ENCODE results near the gene AARS2. TPM values are rescaled to one million over a fixed set of nuclear protein-coding genes. Genes with fewer than 3 reads are reported as not detected.
A peak's percentile ranks its signal among the peaks of the same experiment; 100 is the strongest.

The AARS2 gene
- total RNA-seq, 1 experiment from 2014 or later = 9.5 TPM

GRCh38 chr6:44275749-44276648 lies 37.1 kb downstream of the AARS2 start:
- no peak for DNase-seq (ENCODE audit: low spot score)

- no peak for DNase-seq (ENCODE audit: low spot score)
Observed at GRCh38 chr6:44275271-44275748, 37.8 kb downstream of the AARS2 start.

GRCh38 chr6:44273617-44274016 lies 39.5 kb downstream of the AARS2 start:
- no peak for DNase-seq (ENCODE audit: low spot score)

GRCh38 chr6:44272999-44273566 lies 40.1 kb downstream of the AARS2 start:
- DNase-seq (ENCODE audit: low spot score) = no peak

DNA sequence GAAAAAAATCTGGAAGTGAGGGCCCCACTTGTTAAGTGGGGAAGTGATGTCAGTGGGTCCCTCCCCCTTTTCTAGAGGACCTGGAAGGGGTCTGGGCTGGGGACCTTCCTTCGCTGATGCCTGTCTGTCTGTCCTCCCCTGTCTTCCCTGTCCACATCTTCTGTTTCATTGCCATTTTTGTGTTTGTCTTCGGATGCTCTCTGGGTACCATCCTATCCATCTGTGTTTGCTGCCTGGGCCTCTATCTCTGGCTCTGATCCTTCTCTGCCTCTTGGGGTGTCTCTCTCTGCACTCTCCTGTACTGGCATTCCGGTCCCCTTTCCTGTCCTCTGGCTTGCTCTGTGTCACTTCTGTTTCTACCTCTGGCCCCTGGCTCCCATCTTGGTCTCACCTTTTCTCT lies 40.6 kb downstream of the AARS2 start:
- DNase-seq (ENCODE audit: low spot score) = no peak

DNA sequence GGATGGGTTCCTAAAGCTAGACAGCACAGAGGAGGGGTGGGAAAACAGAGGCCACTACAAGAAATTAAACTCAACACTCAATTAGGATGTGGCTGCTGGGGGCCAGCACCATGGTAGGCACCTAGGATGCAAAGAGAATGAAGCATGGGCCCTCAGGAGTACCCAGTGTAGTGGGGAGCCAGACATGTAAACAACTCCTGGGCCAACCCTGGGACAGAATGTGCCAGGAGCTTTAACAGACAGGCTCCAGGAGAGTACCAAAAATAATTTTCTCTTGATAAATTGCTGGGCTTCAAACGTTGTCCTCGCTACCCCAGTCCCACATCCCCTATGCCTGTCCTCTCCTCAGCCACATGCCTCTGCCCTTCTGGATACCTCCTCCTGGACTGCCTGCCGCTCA lies 41.2 kb downstream of the AARS2 start:
- no peak for DNase-seq (ENCODE audit: low spot score)

DNA sequence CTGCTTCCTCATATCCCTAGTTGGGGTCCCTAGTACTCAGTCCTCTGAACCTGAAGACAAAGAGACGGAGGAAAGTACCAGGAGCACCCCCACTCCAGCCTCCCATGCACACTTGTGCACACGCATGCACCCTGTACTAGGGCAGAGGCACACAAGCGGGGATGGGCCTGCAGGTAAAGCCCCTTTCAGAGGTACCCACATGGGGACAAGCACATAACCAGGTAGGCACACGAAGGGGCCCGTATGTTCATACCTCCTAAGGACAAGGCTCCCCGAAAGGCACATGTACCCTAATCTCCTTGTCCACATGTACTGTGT lies 41.8 kb downstream of the AARS2 start:
- no peak for DNase-seq (ENCODE audit: low spot score)

DNA sequence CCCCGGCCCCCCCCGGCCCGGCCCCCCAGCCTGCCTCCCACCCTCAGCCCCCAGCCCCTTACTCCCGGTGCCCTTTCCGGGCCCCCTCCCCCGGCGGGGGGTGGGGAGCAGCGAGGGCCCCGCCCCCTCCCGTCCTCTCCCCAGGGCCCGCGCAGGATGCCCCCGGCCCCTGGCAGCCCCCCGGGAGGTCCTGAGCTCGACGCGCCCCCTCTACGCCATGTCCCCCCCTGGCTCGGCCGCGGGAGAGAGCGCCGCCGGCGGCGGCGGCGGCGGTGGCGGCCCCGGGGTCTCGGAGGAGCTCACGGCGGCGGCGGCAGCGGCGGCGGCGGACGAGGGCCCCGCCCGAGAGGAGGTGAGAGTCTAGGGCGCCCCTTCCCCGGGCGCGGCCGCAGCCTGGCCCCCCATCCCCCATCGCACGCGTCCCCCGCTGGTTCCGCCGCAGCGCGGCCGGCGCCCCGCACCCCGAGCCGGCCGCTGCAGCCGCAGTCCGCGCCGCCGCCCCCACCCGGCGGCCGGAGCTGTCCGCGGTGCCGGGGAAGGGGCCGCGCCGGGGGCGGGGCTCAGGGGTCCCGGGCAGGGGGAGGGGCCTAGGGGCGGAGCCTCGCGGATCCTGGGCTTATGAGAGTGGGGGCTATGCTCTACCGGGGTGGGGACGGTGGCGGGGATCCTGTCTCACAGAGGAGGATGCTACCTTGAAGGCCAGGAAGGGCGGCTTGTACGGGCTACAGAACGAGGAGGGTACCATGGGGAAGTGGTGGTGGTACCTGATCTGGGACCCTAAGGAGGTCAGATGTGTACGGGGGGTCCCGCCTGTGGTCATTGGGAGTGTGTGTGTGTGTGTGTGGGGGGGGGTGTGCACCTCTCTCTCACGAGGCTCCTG lies 42.4 kb downstream of the AARS2 start:
- no peak for DNase-seq (ENCODE audit: low spot score)

GRCh38 chr6:44269921-44270525 lies 43.1 kb downstream of the AARS2 start, which contains the start of gene TMEM151B:
Gene TMEM151B (plus strand): TSS chr6:44270450. CDS start chr6:44270743, 293 bp downstream.
- no peak for DNase-seq (ENCODE audit: low spot score)

- no peak for DNase-seq (ENCODE audit: low spot score)
Observed at GRCh38 chr6:44269178-44269920, 43.8 kb downstream of the AARS2 start.

- DNase-seq (ENCODE audit: low spot score) = peak; percentile 61
Observed at GRCh38 chr6:44268095-44268628, 45.0 kb downstream of the AARS2 start.

- no peak for DNase-seq (ENCODE audit: low spot score)
Observed at GRCh38 chr6:44267252-44267651, 45.9 kb downstream of the AARS2 start.

GRCh38 chr6:44266347-44266746 lies 46.8 kb downstream of the AARS2 start:
- no peak for DNase-seq (ENCODE audit: low spot score)

DNA sequence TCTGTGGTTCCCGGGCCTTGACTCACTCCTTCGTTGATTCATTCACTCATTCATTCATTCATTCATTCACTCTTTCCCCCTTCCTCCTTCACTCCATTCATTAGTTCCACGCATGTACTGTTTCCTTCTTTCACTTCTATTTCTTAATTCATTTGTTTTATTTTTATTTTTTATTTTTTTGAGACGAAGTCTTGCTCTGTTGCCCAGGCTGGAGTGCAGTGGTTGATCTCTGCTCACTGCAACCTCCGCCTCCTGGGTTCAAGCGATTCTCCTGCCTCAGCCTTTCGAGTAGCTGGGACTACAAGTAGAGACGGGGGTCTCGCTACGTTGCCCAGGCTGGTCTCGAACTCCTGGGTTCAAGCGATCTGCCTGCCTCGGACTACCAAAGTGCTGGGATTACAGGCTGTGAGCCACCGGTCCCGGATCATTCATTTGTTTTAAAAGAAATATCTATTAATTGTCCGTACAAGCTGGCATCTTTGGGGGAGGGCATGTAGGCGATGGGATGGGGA lies 47.4 kb downstream of the AARS2 start:
- no peak for DNase-seq (ENCODE audit: low spot score)

DNA sequence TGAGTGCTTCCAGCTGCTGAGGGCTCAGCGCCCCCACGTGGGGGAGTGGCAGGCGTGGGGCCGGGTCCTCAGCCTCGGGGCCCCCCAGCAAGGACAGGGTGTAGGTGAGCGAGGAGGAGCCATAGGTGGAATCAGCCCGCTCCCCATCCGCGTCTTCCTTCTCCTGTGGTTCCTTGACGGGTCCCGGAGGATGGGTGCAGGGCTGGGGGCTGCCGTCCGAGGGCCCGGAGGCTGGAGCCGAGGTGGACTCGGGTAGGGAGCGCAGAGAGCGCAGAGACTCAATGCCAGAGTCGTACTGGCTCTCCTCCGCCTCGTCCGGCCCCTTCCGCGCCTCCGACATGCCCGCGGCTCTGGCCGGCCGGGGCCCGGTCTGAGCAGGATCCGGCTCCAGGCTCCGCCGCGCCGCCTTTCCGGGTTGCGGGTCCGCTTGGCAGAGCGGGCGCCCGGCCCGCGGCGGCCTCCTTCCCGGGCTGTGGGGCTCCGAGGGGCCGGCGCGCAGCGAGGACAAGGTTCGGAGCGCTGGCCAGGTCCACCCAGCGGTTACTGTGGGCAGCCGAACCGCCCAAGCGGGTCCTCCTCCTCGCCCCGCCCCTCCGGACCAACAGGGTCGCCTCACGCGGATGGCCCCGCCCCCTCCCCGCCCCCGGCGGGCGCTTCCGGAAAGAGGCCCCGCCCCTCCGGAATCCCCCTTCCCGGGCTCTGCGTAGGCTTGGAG lies 48.0 kb downstream of the AARS2 start, which contains the start of gene NFKBIE:
Gene NFKBIE, minus strand, starts transcription at position 545 of the 715 bp plus-strand sequence. Its CDS starts 205 bp downstream, at position 340.
- peak; percentile 80 for DNase-seq (ENCODE audit: low spot score)

- DNase-seq (ENCODE audit: low spot score) = no peak
Observed at GRCh38 chr6:44264154-44265006, 48.8 kb downstream of the AARS2 start.

DNA sequence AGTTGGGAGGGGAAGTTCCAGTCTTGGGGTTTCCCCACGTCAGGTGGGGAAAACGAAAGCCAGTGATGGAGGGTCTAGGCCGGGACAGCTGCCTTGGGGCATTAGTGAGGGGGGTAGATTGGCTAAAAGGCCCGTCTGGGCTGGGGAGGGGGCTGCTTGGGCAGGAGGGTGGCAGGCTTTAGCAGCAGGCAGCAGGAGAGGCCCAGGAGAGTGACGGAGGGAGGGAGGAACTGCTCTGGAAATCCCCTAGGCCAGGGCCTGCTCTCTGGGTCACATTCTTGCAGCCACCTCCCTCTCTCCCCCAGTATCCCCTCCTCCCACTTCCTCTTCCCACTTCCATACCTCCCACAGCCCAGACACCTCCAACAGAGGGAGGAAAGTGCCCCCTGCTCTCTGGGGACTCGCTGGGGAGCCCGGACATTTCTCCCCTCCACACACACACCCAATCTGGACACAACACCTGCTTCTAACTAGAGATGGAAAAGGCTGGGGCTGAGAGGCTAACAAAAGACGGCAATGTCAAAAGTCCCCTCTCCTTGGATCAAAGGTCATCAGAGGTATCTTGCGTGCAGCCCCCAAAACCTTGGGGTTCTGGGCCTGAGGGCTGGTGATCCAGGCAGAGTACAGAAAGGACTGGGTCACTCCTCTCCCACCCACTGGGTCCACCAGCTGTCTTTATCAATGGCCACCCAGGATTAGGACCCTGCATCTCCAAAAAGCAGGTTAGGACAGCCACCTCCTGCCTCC lies 49.6 kb downstream of the AARS2 start:
- no peak for DNase-seq (ENCODE audit: low spot score)
